GM12872 (cell line): ENCODE measurements around the gene KCNN4.

ENCODE experiments used
- TF ChIP-seq, protein P1 (sequence below): IDR thresholded peaks from 3 replicates; pipeline ENCODE4 v1.5.1; 2011; ENCODE audit warnings: low read depth, mild to moderate bottlenecking, low read length, moderate library complexity; ENCODE audit not compliant: insufficient read depth

KCNN4 gene

GRCh38 chr19:43774103-43774939 is 6.5 kb downstream of the KCNN4 start:
- TF ChIP-seq, protein P1, sequence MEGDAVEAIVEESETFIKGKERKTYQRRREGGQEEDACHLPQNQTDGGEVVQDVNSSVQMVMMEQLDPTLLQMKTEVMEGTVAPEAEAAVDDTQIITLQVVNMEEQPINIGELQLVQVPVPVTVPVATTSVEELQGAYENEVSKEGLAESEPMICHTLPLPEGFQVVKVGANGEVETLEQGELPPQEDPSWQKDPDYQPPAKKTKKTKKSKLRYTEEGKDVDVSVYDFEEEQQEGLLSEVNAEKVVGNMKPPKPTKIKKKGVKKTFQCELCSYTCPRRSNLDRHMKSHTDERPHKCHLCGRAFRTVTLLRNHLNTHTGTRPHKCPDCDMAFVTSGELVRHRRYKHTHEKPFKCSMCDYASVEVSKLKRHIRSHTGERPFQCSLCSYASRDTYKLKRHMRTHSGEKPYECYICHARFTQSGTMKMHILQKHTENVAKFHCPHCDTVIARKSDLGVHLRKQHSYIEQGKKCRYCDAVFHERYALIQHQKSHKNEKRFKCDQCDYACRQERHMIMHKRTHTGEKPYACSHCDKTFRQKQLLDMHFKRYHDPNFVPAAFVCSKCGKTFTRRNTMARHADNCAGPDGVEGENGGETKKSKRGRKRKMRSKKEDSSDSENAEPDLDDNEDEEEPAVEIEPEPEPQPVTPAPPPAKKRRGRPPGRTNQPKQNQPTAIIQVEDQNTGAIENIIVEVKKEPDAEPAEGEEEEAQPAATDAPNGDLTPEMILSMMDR = no peak

DNA sequence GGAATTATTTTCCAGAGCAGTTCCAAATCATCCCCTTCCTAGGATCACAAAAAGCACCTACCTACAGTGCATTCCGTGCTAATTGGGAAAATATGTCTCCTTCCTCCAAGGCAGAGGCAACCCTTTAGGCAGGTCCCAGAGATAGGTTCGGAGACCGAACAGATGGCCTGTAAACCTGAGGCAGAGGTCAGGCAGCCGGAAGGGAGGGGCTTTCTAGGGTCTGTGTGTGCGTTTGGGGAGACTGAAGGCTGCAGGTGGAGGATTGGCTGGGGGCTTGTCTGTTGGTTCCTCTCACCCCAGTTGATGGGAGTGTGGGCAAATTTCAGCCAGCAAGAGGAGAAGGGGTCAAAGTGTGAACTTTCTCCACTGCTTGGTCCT is 7.1 kb downstream of the KCNN4 start:
- TF ChIP-seq, protein P1 = no peak

- TF ChIP-seq, protein P1 = no peak
These were observed 11.5 kb downstream of the KCNN4 start for GRCh38 chr19:43769256-43769655.

DNA sequence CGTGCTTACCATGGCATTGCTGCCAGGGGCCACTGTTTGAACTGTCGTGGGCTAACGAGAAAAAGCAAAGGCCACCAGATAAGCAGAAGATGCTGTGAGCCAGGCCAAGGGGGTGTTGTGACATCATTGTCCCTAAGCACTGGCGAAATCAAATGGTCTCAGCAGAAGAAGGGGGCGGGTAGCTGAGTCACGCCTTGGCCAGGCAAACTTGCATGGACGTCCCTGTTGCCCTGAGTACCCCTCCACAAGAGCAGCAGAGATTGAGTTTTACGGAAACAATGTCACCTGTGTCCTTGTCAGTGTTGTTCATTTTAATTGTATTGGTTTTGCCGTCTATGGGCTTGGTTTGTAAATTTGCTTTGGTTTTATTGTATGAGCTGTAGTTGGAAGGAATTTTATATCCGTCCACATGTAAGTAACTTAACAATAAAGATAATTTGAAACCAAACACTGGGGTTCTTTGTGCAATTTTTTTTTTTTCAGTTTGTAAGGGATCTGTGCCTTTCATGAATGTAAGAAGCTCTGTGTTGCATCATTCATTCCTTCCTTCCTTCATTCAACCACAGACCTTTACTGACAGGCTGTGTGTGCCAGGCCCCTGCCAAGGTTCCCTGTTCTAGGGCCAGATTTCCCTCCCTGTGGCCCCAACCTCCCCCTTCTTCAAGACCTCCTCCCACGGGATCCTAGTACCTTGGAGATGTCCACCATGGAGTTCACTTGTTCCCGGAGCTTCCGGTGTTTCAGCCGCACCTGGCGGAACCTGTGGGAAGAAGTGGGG is 12.3 kb downstream of the KCNN4 start:
- TF ChIP-seq, protein P1 = no peak

DNA sequence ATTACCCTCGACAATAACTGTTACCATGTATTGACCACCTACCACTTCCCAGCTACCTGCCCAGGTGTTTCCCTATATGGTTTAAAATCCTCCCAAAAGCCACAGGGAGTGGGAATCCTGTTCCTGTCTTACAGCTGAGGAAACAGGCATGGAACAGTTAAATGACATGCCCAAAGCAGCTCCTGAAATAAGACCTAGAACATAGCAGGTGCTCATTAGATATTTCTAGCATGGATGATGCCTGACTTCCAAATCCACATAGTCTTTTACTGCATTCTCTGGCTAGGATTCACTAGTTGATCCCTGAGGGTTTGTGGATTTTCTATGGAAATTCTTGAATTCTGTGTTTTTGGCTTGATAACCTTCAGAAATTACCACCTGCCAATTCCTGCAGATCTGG is 13.0 kb downstream of the KCNN4 start:
- TF ChIP-seq, protein P1 = no peak

GRCh38 chr19:43767316-43767715 is 13.5 kb downstream of the KCNN4 start:
- TF ChIP-seq, protein P1 = no peak

DNA sequence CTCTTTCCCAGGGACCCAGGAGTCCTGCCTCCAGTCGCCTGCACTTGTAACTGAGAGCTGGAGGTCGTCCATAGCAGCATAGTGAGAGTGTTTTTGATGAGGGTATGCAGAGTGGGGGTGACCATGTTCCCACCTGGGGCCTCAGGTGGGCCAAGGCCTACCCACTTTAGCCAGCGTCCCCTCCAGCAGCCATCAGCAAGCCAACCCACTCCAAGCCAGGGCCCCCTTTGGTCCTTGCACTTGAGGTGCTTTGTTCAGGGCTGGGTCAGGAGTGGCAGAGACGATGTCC is 14.1 kb downstream of the KCNN4 start:
- TF ChIP-seq, protein P1 = no peak
